IMR-90 (cell line): Measurements from ENCODE around the gene PRDM12. TPM values are rescaled to one million over a fixed set of nuclear protein-coding genes. Genes with fewer than 3 reads are reported as not detected.
A peak's percentile ranks its signal among the peaks of the same experiment; 100 is the strongest.

Source experiments
- ATAC-seq: fragments of 200-7000 bp; cut with Tn5 transposase; 2 replicates; pipeline ENCODE4 v1.9.1; 2020; ENCODE audit warnings: low read depth, mild to moderate bottlenecking, moderate library complexity
- BruUV-seq: library from RNA; stranded (reverse); fragments of 400-500 nt; replicated peaks from 2 replicates; lab custom pipeline; 2021; lab: Mats Ljungman, UMichigan
- CTCF ChIA-PET: fragments of 300-600 bp; formaldehyde crosslinking; extraction: SDS; loops from one replicate; lab custom pipeline; 2021; ENCODE audit warnings: antibody characterized with exemption; lab: Yijun Ruan, JAX
- POLR2A ChIA-PET: fragments of 300-600 bp; sonication (Branson Sonifier 250); formaldehyde crosslinking; loops from one replicate; lab custom pipeline; 2022; ENCODE audit warnings: antibody characterized with exemption; ENCODE audit not compliant: unreplicated experiment; lab: Charles Lee
- DNase-seq: peaks from one replicate; pipeline ENCODE4 v3.0.0; 2013
- H2AFZ ChIP-seq: replicated peaks from 2 replicates; pipeline ENCODE3; 2013; ENCODE audit warnings: low read length, mild to moderate bottlenecking; ENCODE audit not compliant: poor library complexity
- H2AK5ac ChIP-seq: 2 replicates; pipeline ENCODE4 v1.6.1; 2013; ENCODE audit warnings: low read depth, low read length, inconsistent platforms
- H2AK9ac ChIP-seq: replicated peaks from 2 replicates; pipeline ENCODE3; 2013; ENCODE audit warnings: mild to moderate bottlenecking, low read depth, low read length, moderate library complexity; ENCODE audit not compliant: poor library complexity
- H2BK120ac ChIP-seq: 2 replicates; pipeline ENCODE4 v1.6.1; 2013; ENCODE audit warnings: low read depth, low read length, inconsistent platforms
- H2BK15ac ChIP-seq: 3 replicates; pipeline ENCODE4 v1.6.1; 2013; ENCODE audit warnings: low read depth, low read length, inconsistent platforms
- H2BK20ac ChIP-seq: 2 replicates; pipeline ENCODE4 v1.6.1; 2013; ENCODE audit warnings: low read depth, mild to moderate bottlenecking, inconsistent platforms, low read length, moderate library complexity
- H2BK5ac ChIP-seq: 2 replicates; pipeline ENCODE4 v1.6.1; 2013; ENCODE audit warnings: mild to moderate bottlenecking, low read depth, low read length, inconsistent platforms; ENCODE audit not compliant: poor library complexity, severe bottlenecking
- H3K14ac ChIP-seq: replicated peaks from 2 replicates; pipeline ENCODE4 v1.6.1; 2013; ENCODE audit warnings: low read depth, low read length, inconsistent platforms
- H3K18ac ChIP-seq: 2 replicates; pipeline ENCODE4 v1.6.1; 2013; ENCODE audit warnings: low read depth, low read length, control low read depth
- H3K23ac ChIP-seq: 2 replicates; pipeline ENCODE4 v1.6.1; 2013; ENCODE audit warnings: low read depth, low read length, inconsistent platforms
- H3K27ac ChIP-seq: 2 replicates; pipeline ENCODE4 v1.5.1; 2013; ENCODE audit warnings: mild to moderate bottlenecking, control low read depth, low read length; ENCODE audit not compliant: insufficient read depth
- H3K27me3 ChIP-seq: 2 replicates; pipeline ENCODE4 v1.6.1; 2013; ENCODE audit warnings: low read length; ENCODE audit not compliant: control insufficient read depth, insufficient read depth
- H3K36me3 ChIP-seq: 2 replicates; pipeline ENCODE4 v1.6.1; 2013; ENCODE audit warnings: low read length, mixed read lengths; ENCODE audit not compliant: control insufficient read depth, insufficient read depth
- H3K4ac ChIP-seq: 2 replicates; pipeline ENCODE4 v1.6.1; 2013; ENCODE audit warnings: low read depth, low read length, inconsistent platforms
- H3K4me1 ChIP-seq: 2 replicates; pipeline ENCODE4 v1.6.1; 2013; ENCODE audit warnings: low read length, mixed read lengths; ENCODE audit not compliant: control insufficient read depth, insufficient read depth
- H3K4me2 ChIP-seq: 2 replicates; pipeline ENCODE4 v1.6.1; 2013; ENCODE audit warnings: low read depth, mild to moderate bottlenecking, control low read depth, low read length, moderate library complexity
- H3K4me3 ChIP-seq: 2 replicates; pipeline ENCODE4 v1.5.1; 2013; ENCODE audit warnings: low read depth, mild to moderate bottlenecking, control low read depth, low read length, moderate library complexity; ENCODE audit not compliant: insufficient read depth
- H3K56ac ChIP-seq: 2 replicates; pipeline ENCODE4 v1.6.1; 2013; ENCODE audit warnings: low read length, inconsistent platforms; ENCODE audit not compliant: insufficient read depth; ENCODE audit errors: extremely low read depth
- H3K79me1 ChIP-seq, 2 experiments: 2 replicates each; pipeline ENCODE4 v1.6.1; 2013; ENCODE audit warnings: low read length in 2 of 2, inconsistent platforms in 1 of 2, low read depth in 1 of 2
- H3K9ac ChIP-seq: 2 replicates; pipeline ENCODE4 v1.6.1; 2013; ENCODE audit warnings: low read depth, low read length, control low read depth
- H3K9me1 ChIP-seq: 2 replicates; pipeline ENCODE4 v1.6.1; 2013; ENCODE audit warnings: low read length, inconsistent platforms; ENCODE audit not compliant: insufficient read depth
- H3K9me3 ChIP-seq: 2 replicates; pipeline ENCODE4 v1.6.1; 2013; ENCODE audit warnings: low read length; ENCODE audit not compliant: control insufficient read depth, insufficient read depth
- H4K20me1 ChIP-seq: 2 replicates; pipeline ENCODE4 v1.6.1; 2013; ENCODE audit warnings: low read length, inconsistent platforms; ENCODE audit not compliant: insufficient read depth
- H4K5ac ChIP-seq: 2 replicates; pipeline ENCODE4 v1.6.1; 2013; ENCODE audit warnings: mild to moderate bottlenecking, low read depth, low read length, control low read depth
- H4K8ac ChIP-seq, 2 experiments: 2 replicates each; pipeline ENCODE4 v1.6.1; 2013; ENCODE audit warnings: low read depth in 2 of 2, low read length in 2 of 2, control low read depth in 1 of 2, inconsistent platforms in 1 of 2
- H4K91ac ChIP-seq: 2 replicates; pipeline ENCODE4 v1.6.1; 2013; ENCODE audit warnings: low read depth, low read length, inconsistent platforms; ENCODE audit not compliant: insufficient read depth
- BHLHE40 ChIP-seq: fragments of 150-350 bp; IDR thresholded peaks from 2 replicates; pipeline ENCODE4 v1.6.1; 2016; ENCODE audit warnings: mild to moderate bottlenecking, low read depth, low read length
- CEBPB ChIP-seq: IDR thresholded peaks from 2 replicates; pipeline ENCODE4 v1.6.1; 2012; ENCODE audit warnings: low read depth, low read length, improper control_type of control experiment
- CHD1 ChIP-seq: IDR thresholded peaks from 2 replicates; pipeline ENCODE4 v1.6.1; 2012; ENCODE audit warnings: low read depth, low read length, improper control_type of control experiment
- ELK1 ChIP-seq: fragments of 150-350 bp; IDR thresholded peaks from 2 replicates; pipeline ENCODE4 v1.6.1; 2016; ENCODE audit warnings: low read depth, mild to moderate bottlenecking, low read length, moderate library complexity, borderline replicate concordance
- FOS ChIP-seq: fragments of 150-350 bp; IDR thresholded peaks from 2 replicates; pipeline ENCODE4 v1.6.1; 2016; ENCODE audit warnings: low read depth, low read length
- MAFK ChIP-seq: IDR thresholded peaks from 2 replicates; pipeline ENCODE4 v1.6.1; 2012; ENCODE audit warnings: low read depth, low read length, improper control_type of control experiment
- MAZ ChIP-seq: IDR thresholded peaks from 2 replicates; pipeline ENCODE4 v1.6.1; 2012; ENCODE audit warnings: low read depth, mild to moderate bottlenecking, low read length, improper control_type of control experiment, moderate library complexity, borderline replicate concordance
- MXI1 ChIP-seq: IDR thresholded peaks from 2 replicates; pipeline ENCODE4 v1.6.1; 2012; ENCODE audit warnings: low read depth, mild to moderate bottlenecking, low read length, moderate library complexity, borderline replicate concordance
- NFE2L2 ChIP-seq: fragments of 150-350 bp; IDR thresholded peaks from 2 replicates; pipeline ENCODE4 v1.6.1; 2016; ENCODE audit warnings: low read depth, mild to moderate bottlenecking, low read length
- POLR2A ChIP-seq: IDR thresholded peaks from 2 replicates; pipeline ENCODE4 v1.6.1; 2012; ENCODE audit warnings: mild to moderate bottlenecking, low read depth, low read length
- RAD21 ChIP-seq: IDR thresholded peaks from 2 replicates; pipeline ENCODE4 v1.6.1; 2012; ENCODE audit warnings: low read length, improper control_type of control experiment
- RCOR1 ChIP-seq: IDR thresholded peaks from 2 replicates; pipeline ENCODE4 v1.6.1; 2012; ENCODE audit warnings: mild to moderate bottlenecking, low read length, improper control_type of control experiment; ENCODE audit not compliant: insufficient replicate concordance
- RFX5 ChIP-seq: IDR thresholded peaks from 2 replicates; pipeline ENCODE4 v1.8.0; 2012; ENCODE audit warnings: low read depth, mild to moderate bottlenecking, low read length, moderate library complexity
- SMC3 ChIP-seq: fragments of 150-350 bp; IDR thresholded peaks from 2 replicates; pipeline ENCODE4 v1.6.1; 2016; ENCODE audit warnings: low read depth, mild to moderate bottlenecking, antibody characterized with exemption, low read length, moderate library complexity
- WGBS, 2 experiments: methylation state at CpG; one replicate each; pipeline versions ENCODE4 v1.1.5 to v1.1.7; 2013; ENCODE audit warnings: missing lambda C conversion rate in 2 of 2; ENCODE audit not compliant: insufficient read length in 1 of 2; ENCODE audit errors: extremely low coverage in 2 of 2; 5-methylcytosine and 5-hydroxymethylcytosine counted together
- dilution Hi-C: fragments of 300-500 bp; cut with HindIII; formaldehyde crosslinking; loops from one replicate; pipeline ENCODE4 v1.14.3; 2018; ENCODE audit warnings: low sequenced_read_pairs; ENCODE audit not compliant: unreplicated experiment
- in situ Hi-C: fragments of 300-500 bp; cut with MboI; formaldehyde crosslinking; loops from 3 replicates; pipeline ENCODE4 v1.14.3; 2019; ENCODE audit warnings: low sequenced_read_pairs, inconsistent platforms, mixed read lengths
- intact Hi-C: fragments of 100-400 bp; cut with micrococcal nuclease; formaldehyde crosslinking; loops from 2 replicates; pipeline ENCODE4 v1.10.0; 2022
- polyA plus RNA-seq, 3 experiments: library from polyadenylated mRNA; depleted of rRNA; stranded (reverse); fragments of >200 nt; gene quantifications; 2 replicates each; pipeline ENCODE4 v1.2.3, GENCODE V29; 2012; ENCODE audit warnings: low replicate concordance in 1 of 3
- total RNA-seq: library from RNA; depleted of rRNA; stranded (reverse); fragments of >200 nt; gene quantifications from 2 replicates; pipeline ENCODE4 v1.2.3, GENCODE V29; 2012
- TF ChIP-seq, protein P1 (sequence below): fragments of 150-350 bp; IDR thresholded peaks from 2 replicates; pipeline ENCODE4 v1.6.1; 2017; ENCODE audit warnings: mild to moderate bottlenecking, antibody characterized with exemption, low read length, low read depth
- TF ChIP-seq, protein P2 (sequence below): conservative IDR thresholded peaks from 2 replicates; pipeline ENCODE4 v1.5.1; 2012; ENCODE audit warnings: mild to moderate bottlenecking, low read depth, low read length, improper control_type of control experiment

The PRDM12 gene
- total and polyA plus RNA-seq, 2 of the 4 experiments (the other 2 are of a cell fraction), result not detected

- POLR2A ChIA-PET, result no interaction called here
- DNase-seq (no peak), ATAC-seq (no peak)
- H4K8ac ChIP-seq, result no peak overlapping the region
- H4K91ac ChIP-seq, result no peak overlapping the region
- H3K4me1 ChIP-seq, result no peaks in the 10 kb centered on the region; the same call in 1 of the 2 replicates
- 2% methylated on average over 47 of the region's 58 CpGs; no CpG with 5 or more reads in 1 of the 2 experiments for WGBS, 2 experiments
- in situ Hi-C loops (loop anchor here (25.0 kb wide), 1 partner anchor 547 kb away; no protein-coding TSS in a partner anchor), dilution Hi-C loops (no loop called here), intact Hi-C loops (no loop called here)
- H3K4ac ChIP-seq, result no peak overlapping the region
- no peaks in the 10 kb centered on the region for H3K79me1 ChIP-seq
- H3K23ac ChIP-seq, result no peak overlapping the region
- no peaks in the 10 kb centered on the region for H3K9me1 ChIP-seq
- 0 out of 2 replicates have a peak, but pooled peaks cover 3% of the 10 kb centered on the region for H4K20me1 ChIP-seq
- H3K27me3 ChIP-seq, result peaks cover 97% of the 10 kb centered on the region
- BruUV-seq, result no TSS peak
- H2AK5ac ChIP-seq, result no peak overlapping the region
- no peak overlapping the region for H2AK9ac ChIP-seq
- TF ChIP-seq POLR2A (no peak), MAZ (no peak), SMC3 (no peak), RCOR1 (no peak), CEBPB (no peak), CHD1 (no peak), MXI1 (no peak), RAD21 (no peak), BHLHE40 (no peak), ELK1 (no peak), FOS (no peak), NFE2L2 (no peak), RFX5 (no peak), MAFK (no peak)
- TF ChIP-seq, protein P1, sequence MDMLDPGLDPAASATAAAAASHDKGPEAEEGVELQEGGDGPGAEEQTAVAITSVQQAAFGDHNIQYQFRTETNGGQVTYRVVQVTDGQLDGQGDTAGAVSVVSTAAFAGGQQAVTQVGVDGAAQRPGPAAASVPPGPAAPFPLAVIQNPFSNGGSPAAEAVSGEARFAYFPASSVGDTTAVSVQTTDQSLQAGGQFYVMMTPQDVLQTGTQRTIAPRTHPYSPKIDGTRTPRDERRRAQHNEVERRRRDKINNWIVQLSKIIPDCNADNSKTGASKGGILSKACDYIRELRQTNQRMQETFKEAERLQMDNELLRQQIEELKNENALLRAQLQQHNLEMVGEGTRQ, result no peak
- TF ChIP-seq, protein P2, sequence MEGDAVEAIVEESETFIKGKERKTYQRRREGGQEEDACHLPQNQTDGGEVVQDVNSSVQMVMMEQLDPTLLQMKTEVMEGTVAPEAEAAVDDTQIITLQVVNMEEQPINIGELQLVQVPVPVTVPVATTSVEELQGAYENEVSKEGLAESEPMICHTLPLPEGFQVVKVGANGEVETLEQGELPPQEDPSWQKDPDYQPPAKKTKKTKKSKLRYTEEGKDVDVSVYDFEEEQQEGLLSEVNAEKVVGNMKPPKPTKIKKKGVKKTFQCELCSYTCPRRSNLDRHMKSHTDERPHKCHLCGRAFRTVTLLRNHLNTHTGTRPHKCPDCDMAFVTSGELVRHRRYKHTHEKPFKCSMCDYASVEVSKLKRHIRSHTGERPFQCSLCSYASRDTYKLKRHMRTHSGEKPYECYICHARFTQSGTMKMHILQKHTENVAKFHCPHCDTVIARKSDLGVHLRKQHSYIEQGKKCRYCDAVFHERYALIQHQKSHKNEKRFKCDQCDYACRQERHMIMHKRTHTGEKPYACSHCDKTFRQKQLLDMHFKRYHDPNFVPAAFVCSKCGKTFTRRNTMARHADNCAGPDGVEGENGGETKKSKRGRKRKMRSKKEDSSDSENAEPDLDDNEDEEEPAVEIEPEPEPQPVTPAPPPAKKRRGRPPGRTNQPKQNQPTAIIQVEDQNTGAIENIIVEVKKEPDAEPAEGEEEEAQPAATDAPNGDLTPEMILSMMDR, result no peak
- H2BK5ac ChIP-seq, result no peak overlapping the region
- H2AFZ ChIP-seq, result peak overlapping the region; percentile 77
- H2BK120ac ChIP-seq, result no peak overlapping the region
- H3K9ac ChIP-seq, result no peak overlapping the region
- no peak overlapping the region for H3K4me3 ChIP-seq
- H4K5ac ChIP-seq, result no peak overlapping the region
- no peaks in the 10 kb centered on the region for H3K36me3 ChIP-seq
- H2BK15ac ChIP-seq, result no peak overlapping the region
- CTCF ChIA-PET, result no interaction called here
- no peak overlapping the region for H3K14ac ChIP-seq
- H3K56ac ChIP-seq, result no peak overlapping the region
- no peak overlapping the region for H2BK20ac ChIP-seq
- H3K18ac ChIP-seq, result no peak overlapping the region
- H3K4me2 ChIP-seq, result no peak overlapping the region
- H3K9me3 ChIP-seq, result peaks cover 7% of the 10 kb centered on the region; the same call in 1 of the 2 replicates
- H3K27ac ChIP-seq, result no peak overlapping the region
Observed at GRCh38 chr9:130659699-130660248, 4.6 kb upstream of the PRDM12 start.
